IPS DF 6.9 (cell line): Measurements from ENCODE around the gene KRTAP5-8.
A peak's percentile ranks its signal among the peaks of the same experiment; 100 is the strongest.
"Not testable (repeated sequence)": the region's sequence is repeated elsewhere in the genome, so short reads cannot be mapped to it uniquely, and the experiment has no call there.

Experiments
- DNase-seq: peaks from one replicate; pipeline ENCODE4 v3.0.0-alpha.2; 2013; ENCODE audit warnings: low read depth, low spot score
- H3K27ac ChIP-seq: one replicate; pipeline ENCODE4 v1.5.1; 2013; ENCODE audit warnings: low read length, control low read depth
- H3K27me3 ChIP-seq: 2 replicates; pipeline ENCODE4 v1.6.1; 2013; ENCODE audit warnings: mild to moderate bottlenecking, low read length; ENCODE audit not compliant: control insufficient read depth, insufficient read depth
- H3K36me3 ChIP-seq: 2 replicates; pipeline ENCODE4 v1.6.1; 2013; ENCODE audit warnings: low read length; ENCODE audit not compliant: control insufficient read depth, insufficient read depth
- H3K4me1 ChIP-seq: 2 replicates; pipeline ENCODE4 v1.6.1; 2013; ENCODE audit warnings: low read length; ENCODE audit not compliant: control insufficient read depth, insufficient read depth
- H3K4me3 ChIP-seq: 2 replicates; pipeline ENCODE4 v1.5.1; 2013; ENCODE audit warnings: mild to moderate bottlenecking, low read length
- H3K9me3 ChIP-seq: 2 replicates; pipeline ENCODE4 v1.6.1; 2013; ENCODE audit warnings: low read length, inconsistent platforms; ENCODE audit not compliant: control insufficient read depth, insufficient read depth
- WGBS: extraction: QIAGEN DNeasy Blood & Tissue Kit; methylation state at CpG from one replicate; pipeline ENCODE4 v1.1.7; 2013; ENCODE audit warnings: mixed read lengths, missing lambda C conversion rate; ENCODE audit not compliant: insufficient read length, insufficient coverage; 5-methylcytosine and 5-hydroxymethylcytosine counted together

KRTAP5-8 gene

DNA sequence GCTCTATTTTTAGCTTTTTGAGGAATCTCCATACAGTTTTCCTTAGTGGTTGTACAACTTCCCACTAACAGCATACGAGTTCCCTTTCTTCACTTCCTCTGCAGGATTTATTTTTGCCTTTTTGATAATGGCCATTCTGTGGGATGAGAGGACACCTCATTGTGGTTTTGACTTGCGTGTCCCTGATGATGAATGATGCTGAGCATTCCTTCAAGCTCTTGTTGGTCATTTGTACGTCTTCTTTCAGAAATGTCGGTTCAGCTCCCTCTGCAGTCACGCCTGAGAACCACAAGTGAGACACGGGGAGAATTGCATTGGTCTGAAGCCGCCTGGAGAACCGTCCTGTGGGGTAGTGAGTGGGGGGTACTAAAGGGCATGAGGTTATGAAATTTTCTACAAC is 25.6 kb downstream of the KRTAP5-8 start:
- Histone ChIP-seq H3K27me3 (no peaks in the 10 kb centered on the region), H3K4me1 (0 out of 2 replicates have a peak, but pooled peaks cover 2% of the 10 kb centered on the region)

DNA sequence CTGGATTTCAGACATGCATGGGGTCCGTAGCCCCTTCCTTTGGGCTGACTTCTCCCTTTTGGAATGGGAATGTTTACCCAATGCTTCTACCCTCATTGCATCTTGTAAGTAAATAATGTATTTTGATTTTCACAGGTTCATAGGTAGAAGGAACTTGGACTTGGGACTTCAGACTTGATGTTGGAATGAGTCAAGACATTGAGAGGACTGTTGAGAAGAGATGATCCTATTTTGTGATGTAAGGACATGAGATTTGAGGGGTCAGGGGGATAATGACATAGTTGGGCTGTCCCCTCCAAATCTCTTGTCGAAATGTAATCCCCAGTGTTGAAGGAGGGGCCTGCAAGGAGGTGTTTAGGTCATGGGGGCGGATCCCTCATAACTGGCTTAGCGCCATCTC is 26.6 kb downstream of the KRTAP5-8 start:
- H3K27ac ChIP-seq = no peak overlapping the region
- no CpG with 5 or more reads among the region's 4 CpGs for WGBS
- 0 out of 2 replicates have a peak, but pooled peaks cover 2% of the 10 kb centered on the region for H3K4me1 ChIP-seq
- no peaks in the 10 kb centered on the region for H3K9me3 ChIP-seq
- DNase-seq = no peak
- H3K36me3 ChIP-seq = no peaks in the 10 kb centered on the region
- H3K27me3 ChIP-seq = no peaks in the 10 kb centered on the region
- H3K4me3 ChIP-seq = no peak overlapping the region

More for the DNA sequence above, 25.6 kb downstream of the KRTAP5-8 start:
- Histone ChIP-seq H3K9me3 (no peaks in the 10 kb centered on the region; the same call in 1 of the 2 replicates), H3K36me3 (no peaks in the 10 kb centered on the region), H3K27ac (no peak overlapping the region), H3K4me3 (no peak overlapping the region)
- DNase-seq = peak; percentile 31
- no CpG with 5 or more reads among the region's 8 CpGs for WGBS

DNA sequence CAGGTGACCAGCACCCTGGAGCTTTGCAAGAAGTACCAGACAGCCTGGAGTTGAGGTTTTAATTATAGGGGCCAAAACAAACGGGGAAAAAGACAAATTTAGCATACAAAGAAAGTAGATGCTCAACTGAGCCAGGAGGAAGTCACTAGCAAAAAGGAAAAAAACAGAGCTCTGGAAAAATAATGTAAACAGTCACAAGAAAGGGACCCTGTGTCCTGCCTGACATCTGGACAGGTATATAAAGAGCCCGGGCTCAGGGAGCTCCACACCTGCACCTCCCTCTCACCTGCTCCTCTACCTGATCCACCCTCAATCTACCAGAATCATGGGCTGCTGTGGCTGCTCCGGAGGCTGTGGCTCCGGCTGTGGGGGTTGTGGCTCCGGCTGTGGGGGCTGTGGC is 27.4 kb downstream of the KRTAP5-8 start, which contains the start of gene KRTAP5-10:
TSS of gene KRTAP5-10 (plus strand) at position 301 of the 400 bp plus-strand sequence. CDS start at position 326, 25 bp downstream.
- no peaks in the 10 kb centered on the region for H3K9me3 ChIP-seq
- no peak for DNase-seq
- H3K4me1 ChIP-seq = 0 out of 2 replicates have a peak, but pooled peaks cover 2% of the 10 kb centered on the region
- H3K27me3 ChIP-seq = no peaks in the 10 kb centered on the region
- H3K4me3 ChIP-seq = no peak within 1 kb of the TSS
- no CpG with 5 or more reads among the region's 5 CpGs for WGBS
- no peaks in the 10 kb centered on the region for H3K36me3 ChIP-seq
- H3K27ac ChIP-seq = no peak within 1 kb of the TSS

DNA sequence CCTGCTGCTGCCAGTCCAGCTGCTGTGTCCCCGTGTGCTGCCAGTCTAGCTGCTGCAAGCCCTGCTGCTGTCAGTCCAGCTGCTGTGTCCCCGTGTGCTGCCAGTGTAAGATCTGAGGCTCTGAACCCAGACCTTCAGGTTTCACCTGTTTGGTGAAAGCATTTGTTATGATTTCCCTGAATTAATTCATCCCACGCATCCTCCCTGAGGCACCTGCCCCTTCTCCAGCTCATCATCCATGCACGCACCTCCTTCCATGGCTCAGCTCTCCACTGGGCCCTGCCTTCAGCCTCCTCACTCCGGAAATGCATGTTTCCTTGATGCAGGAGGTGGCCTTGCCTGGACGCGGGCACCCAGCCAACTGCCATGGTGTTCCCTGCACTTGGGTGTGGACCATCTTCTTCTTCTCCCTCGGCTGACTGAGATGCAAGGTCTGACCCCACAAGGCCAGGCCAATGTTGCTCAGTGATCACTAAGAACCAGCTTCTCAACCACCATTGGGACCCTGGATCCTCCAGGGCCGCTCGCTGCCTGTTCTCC is 28.3 kb downstream of the KRTAP5-8 start:
- H3K4me3 ChIP-seq = no peak overlapping the region
- no peak for DNase-seq
- no peaks in the 10 kb centered on the region for H3K27me3 ChIP-seq
- no peaks in the 10 kb centered on the region for H3K36me3 ChIP-seq
- H3K27ac ChIP-seq = no peak overlapping the region
- 0 out of 2 replicates have a peak, but pooled peaks cover 2% of the 10 kb centered on the region for H3K4me1 ChIP-seq
- no CpG with 5 or more reads among the region's 10 CpGs for WGBS
- H3K9me3 ChIP-seq = no peaks in the 10 kb centered on the region

DNA sequence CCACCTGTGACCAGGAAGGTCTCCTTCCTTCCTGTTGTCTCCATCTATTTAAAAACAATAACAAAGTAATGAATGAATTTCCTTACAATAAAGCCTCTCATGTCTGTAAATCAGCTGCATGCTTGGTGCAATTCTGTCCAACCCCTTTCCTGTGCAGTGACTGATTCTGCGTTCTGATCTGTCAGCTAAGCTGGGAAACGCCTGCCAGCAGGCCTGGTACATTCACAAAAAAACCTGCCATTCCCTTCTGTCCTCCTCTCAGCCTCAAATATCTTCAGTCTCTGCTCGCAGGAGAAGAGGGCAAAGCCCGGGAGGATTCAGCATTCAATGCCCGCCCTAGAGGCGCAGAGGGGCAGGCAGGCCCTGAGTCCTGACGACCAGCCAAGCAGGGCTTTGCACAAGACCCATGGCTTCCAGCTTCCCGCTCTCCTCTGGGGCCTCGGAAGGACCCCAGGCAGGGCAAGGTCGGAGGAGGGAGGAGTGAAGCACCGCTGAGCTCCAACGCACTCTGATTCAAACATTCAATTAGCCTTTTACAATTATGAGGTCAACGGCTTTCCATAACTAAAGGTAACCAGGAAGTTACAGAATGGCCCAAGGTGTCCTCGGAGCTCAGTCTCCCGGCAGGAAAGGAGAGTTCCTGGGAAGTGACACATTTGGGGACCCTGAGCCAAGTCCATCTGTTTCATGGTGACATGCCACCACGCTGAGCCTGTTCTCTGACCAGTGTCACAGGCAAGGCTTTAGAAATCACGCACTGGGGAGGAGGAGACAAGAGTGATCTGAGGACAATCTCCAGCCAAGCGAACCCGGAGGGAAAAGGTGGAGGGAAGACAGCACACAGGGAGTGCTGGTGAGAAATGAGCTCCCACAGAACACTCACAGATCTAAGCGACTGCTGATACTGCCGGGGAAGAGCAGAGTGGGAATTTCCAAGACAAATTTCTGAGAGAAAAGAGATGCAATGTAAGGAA is 29.1 kb downstream of the KRTAP5-8 start:
- H3K4me3 ChIP-seq, H3K9me3 ChIP-seq, H3K36me3 ChIP-seq, DNase-seq, H3K4me1 ChIP-seq, H3K27me3 ChIP-seq, H3K27ac ChIP-seq: not testable (repeated sequence)
- WGBS = no CpG with 5 or more reads among the region's 21 CpGs

DNA sequence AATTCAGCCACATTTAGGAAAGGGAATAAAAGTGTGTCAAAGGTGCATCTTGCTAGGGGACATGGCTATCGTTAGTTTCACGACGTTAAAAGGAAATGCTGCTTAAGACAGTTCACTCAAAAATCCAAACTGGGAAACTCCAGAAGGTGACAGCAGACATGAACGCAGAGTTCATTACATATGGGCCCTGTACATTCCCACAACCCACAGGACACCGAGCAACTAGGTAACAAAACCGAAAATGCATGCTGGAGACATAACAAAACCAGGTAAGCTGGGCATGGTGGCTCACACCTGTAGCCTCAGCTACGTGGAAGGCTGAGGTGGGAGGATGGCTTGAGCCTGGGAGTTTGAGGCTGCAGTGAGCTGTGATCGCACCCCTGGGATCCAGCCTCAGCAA is 29.8 kb downstream of the KRTAP5-8 start:
- not testable (repeated sequence) for H3K9me3 ChIP-seq, H3K27me3 ChIP-seq, H3K4me3 ChIP-seq, H3K4me1 ChIP-seq, H3K36me3 ChIP-seq, DNase-seq, H3K27ac ChIP-seq
- WGBS = no CpG with 5 or more reads among the region's 8 CpGs

DNA sequence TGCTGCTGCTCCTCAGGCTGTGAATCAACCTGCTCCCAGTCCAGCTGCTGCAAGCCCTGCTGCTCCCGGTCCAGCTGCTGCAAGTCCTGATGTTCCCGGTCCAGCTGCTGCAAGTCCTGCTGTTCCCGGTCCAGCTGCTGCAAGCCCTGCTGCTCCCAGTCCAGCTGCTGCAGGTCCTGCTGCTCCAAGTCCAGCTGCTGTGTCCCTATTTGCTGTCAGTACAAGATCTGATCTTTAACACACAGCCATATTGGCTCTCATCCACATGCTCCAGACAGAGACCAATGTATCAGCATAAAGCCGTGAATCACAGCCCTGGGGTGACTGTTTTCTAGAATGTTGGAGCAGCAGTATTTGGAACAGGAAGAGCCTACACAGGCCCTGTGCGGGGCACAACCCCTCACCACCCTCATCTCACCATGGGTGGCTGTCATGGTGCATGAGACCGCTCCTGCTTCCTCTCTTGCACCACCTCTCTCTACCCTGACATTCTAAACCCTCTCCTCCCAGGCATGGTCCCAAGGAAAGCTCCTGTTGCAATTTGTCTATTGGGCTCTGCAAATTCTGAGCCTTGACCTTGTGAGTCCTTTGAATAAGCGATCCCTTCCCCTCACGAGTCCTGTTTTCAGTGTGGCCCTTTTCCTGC is 31.0 kb downstream of the KRTAP5-8 start:
- DNase-seq = no peak
- no peaks in the 10 kb centered on the region for H3K27me3 ChIP-seq
- H3K27ac ChIP-seq = no peak overlapping the region
- H3K36me3 ChIP-seq = no peaks in the 10 kb centered on the region
- H3K4me3 ChIP-seq = no peak overlapping the region
- WGBS = no CpG with 5 or more reads among the region's 8 CpGs
- H3K9me3 ChIP-seq = no peaks in the 10 kb centered on the region
- H3K4me1 ChIP-seq = 0 out of 2 replicates have a peak, but pooled peaks cover 2% of the 10 kb centered on the region

DNA sequence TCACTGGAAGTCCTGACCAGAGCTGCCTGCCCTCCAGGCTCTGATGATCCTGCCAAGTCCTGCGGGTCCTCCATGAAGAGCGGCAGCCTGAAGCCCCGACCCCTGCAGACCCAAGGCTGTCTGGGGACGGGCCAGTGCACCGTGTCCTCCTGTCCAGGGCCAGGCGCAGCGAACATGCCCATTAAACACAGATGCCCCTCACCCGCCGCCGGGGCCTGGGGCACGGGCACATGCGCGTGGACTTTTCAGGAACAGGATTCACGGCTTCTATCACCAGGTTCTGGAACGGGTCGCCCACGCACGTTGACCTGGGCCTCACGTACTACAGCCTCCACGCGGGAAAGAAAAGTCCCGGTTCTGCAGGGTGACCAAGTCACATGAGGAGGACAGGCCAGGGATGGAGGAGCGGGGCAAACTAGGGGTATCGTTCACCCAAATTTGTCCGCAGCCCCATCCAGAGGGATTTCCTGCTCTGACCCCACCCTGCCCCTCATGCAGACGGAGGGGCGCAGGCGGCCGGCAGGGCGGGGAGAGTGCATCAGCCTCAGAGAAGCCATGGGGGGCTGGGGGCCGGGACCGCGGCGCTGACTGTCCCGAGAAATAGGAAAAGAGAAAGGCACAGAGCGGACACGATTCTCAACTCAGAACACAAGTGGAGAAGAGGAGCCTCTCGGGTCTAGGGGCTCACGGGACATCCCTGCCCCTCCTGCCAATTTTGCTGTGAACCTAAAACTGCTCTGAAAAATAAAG is 33.5 kb downstream of the KRTAP5-8 start:
- not testable (repeated sequence) for H3K27me3 ChIP-seq, H3K36me3 ChIP-seq, H3K4me3 ChIP-seq, H3K27ac ChIP-seq, H3K9me3 ChIP-seq, DNase-seq, H3K4me1 ChIP-seq
- no CpG with 5 or more reads among the region's 39 CpGs for WGBS

DNA sequence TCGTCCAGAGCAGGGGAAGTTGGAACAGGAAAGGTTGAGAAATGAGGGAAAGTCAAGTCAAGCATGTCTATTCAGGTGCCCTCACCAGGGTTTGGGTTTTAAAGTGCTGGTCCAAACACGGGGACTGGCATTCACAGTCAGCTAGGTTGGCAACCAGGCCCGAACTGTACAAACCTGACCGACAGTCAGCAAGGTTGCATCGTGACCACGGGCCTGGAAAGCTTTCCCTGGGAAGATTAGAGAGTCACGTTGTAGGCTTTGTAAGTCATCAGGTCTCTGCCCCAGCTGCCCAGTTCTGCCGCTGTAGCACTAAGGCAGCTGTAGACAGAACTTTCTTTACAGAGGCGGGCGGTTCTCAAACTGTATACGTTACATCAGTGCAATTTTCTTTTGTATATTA is 35.0 kb downstream of the KRTAP5-8 start:
- WGBS = no CpG with 5 or more reads among the region's 11 CpGs
- no peaks in the 10 kb centered on the region for H3K4me1 ChIP-seq
- no peaks in the 10 kb centered on the region for H3K9me3 ChIP-seq
- DNase-seq = no peak
- no peaks in the 10 kb centered on the region for H3K27me3 ChIP-seq
- H3K4me3 ChIP-seq = no peak overlapping the region
- no peak overlapping the region for H3K27ac ChIP-seq
- no peaks in the 10 kb centered on the region for H3K36me3 ChIP-seq

DNA sequence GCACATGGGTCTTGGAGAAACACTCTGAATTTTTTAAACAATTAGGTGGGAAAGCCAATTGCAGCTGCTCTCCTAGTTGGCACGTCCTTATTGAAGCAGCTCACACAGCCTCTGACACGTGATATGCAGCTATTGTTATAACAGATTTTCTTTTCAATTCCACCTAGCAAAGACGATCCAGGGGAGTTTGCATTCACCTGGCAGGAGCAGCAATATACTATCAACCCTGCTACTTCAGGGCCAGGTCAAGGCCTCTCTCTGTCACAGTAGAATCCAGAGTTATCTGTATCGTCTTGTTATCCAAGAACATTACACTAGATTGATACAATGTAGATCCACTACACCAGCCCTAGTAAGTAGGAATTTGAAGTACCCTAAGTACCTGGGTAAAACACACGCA is 36.6 kb downstream of the KRTAP5-8 start:
- Histone ChIP-seq H3K9me3 (no peaks in the 10 kb centered on the region), H3K27me3 (no peaks in the 10 kb centered on the region), H3K36me3 (no peaks in the 10 kb centered on the region), H3K4me1 (0 out of 2 replicates have a peak, but pooled peaks cover 1% of the 10 kb centered on the region), H3K4me3 (no peak overlapping the region), H3K27ac (no peak overlapping the region)
- no peak for DNase-seq
- WGBS = no CpG with 5 or more reads among the region's 5 CpGs
